Fibroblast of pulmonary artery (primary cell): ENCODE results near the gene DAPK1.

Experiments used
- DNase-seq: peaks from one replicate; pipeline ENCODE4 v3.0.0-alpha.2; 2010; ENCODE audit warnings: low read depth
- H3K4me3 ChIP-seq: replicated peaks from 2 replicates; pipeline ENCODE4 v1.5.1; 2011; ENCODE audit warnings: low read depth, mild to moderate bottlenecking, control low read depth, low read length, moderate library complexity
- TF ChIP-seq, protein P1 (sequence below): IDR thresholded peaks from 2 replicates; pipeline ENCODE4 v1.5.1; 2011; ENCODE audit warnings: mild to moderate bottlenecking, control low read depth, low read length, inconsistent platforms; ENCODE audit errors: missing control alignments

The DAPK1 gene

DNA sequence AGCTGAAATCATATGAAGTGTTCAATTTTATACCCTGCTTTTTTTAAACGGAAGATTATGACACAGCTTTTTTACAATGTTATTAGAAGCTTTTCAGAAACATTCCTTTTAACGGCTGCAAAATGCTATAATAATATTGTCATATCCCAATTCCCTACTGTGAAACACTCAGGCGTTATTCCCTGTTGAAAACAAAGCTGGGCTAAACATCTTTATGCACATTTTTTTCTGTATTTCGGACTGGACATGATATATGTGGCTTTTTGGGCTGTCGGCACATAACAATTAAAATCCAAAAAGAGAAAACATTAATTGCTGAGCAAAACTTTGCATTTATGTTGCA lies 216.3 kb downstream of the DAPK1 start:
- peak overlapping the region; percentile 30 for H3K4me3 ChIP-seq

DNA sequence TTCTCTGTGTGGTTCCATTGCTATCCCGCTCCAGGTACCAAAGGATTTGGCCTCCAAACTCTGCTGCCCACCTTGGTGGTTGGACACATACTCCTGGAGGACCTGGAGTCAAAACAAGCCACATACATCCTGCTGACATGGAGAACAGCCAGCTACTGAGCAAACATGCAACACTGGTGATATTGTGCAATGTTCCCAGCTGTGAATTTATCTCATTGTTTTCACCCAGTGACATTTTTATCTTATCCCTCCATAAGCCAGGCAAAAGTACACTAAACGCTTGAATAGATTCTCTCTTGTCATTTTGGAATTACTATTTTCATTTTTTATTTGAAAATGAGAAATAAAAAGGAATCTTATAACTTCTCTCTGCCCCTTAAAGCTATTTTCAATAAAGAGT lies 217.2 kb downstream of the DAPK1 start:
- no peak overlapping the region for H3K4me3 ChIP-seq
- DNase-seq = peak; percentile 95
- TF ChIP-seq, protein P1, sequence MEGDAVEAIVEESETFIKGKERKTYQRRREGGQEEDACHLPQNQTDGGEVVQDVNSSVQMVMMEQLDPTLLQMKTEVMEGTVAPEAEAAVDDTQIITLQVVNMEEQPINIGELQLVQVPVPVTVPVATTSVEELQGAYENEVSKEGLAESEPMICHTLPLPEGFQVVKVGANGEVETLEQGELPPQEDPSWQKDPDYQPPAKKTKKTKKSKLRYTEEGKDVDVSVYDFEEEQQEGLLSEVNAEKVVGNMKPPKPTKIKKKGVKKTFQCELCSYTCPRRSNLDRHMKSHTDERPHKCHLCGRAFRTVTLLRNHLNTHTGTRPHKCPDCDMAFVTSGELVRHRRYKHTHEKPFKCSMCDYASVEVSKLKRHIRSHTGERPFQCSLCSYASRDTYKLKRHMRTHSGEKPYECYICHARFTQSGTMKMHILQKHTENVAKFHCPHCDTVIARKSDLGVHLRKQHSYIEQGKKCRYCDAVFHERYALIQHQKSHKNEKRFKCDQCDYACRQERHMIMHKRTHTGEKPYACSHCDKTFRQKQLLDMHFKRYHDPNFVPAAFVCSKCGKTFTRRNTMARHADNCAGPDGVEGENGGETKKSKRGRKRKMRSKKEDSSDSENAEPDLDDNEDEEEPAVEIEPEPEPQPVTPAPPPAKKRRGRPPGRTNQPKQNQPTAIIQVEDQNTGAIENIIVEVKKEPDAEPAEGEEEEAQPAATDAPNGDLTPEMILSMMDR = no peak

More for the DNA sequence above, 216.3 kb downstream of the DAPK1 start:
- TF ChIP-seq, protein P1 = no peak
- DNase-seq = no peak

DNA sequence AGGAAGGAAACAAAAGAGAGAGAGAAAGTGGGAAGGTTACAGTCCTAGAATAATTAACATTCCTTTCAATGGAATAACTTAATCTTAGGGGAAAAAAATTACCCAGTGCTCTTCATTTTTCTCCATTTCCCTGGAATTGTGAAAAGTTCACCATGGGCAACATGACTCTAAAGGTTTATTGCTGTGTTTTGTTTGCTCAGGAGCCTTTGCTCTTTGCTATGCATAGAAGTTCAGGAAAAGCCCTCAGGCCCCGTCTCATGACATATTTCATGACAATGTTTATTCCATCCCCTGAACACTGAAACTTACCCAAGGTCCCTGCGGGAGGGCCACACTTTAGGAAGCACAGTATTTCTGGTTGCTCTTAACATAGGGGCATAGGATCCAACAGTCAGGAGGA lies 218.5 kb downstream of the DAPK1 start:
- H3K4me3 ChIP-seq = no peak overlapping the region
- DNase-seq = no peak
- TF ChIP-seq, protein P1 = no peak

DNA sequence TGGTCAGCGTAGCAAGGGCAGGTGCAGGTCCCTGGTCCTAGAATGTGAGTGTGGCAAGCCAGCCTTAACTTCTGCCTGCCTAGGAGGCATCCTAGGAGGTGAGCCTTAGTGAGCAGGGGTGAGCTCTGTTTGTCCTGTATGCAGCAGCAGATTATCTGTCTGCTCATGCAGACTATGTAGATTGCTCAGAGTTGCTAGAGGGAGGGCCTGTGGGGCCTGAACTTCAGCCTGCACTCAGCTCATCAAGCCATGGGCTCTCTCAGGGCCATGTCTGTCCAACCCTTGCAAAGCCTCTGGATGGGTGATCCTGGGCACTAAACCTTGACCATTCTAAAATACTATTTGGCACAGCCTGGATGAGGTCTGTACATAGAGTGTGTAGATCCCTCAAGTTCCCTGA lies 219.8 kb downstream of the DAPK1 start:
- TF ChIP-seq, protein P1 = no peak
- H3K4me3 ChIP-seq = no peak overlapping the region
- no peak for DNase-seq

DNA sequence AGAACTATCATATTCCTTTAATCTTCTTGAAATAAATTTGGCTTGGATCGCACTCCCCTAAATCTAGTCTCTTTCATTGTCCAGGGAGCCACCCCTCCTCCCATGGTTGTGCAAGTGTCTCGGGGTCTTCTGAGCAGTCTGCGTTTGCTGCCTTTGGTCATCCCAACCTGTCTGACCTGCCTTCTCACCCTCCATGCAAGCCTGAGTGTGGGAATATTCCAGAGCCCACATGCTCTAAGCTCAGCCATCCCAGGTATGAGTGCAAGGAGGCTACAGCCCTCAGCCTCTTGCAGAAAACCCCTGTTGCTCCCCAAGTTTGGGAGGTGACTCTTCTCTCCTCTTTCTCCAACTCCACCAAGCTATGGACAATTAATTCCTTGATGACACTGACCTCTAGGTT lies 220.6 kb downstream of the DAPK1 start:
- H3K4me3 ChIP-seq = no peak overlapping the region
- TF ChIP-seq, protein P1 = no peak
- DNase-seq = no peak

DNA sequence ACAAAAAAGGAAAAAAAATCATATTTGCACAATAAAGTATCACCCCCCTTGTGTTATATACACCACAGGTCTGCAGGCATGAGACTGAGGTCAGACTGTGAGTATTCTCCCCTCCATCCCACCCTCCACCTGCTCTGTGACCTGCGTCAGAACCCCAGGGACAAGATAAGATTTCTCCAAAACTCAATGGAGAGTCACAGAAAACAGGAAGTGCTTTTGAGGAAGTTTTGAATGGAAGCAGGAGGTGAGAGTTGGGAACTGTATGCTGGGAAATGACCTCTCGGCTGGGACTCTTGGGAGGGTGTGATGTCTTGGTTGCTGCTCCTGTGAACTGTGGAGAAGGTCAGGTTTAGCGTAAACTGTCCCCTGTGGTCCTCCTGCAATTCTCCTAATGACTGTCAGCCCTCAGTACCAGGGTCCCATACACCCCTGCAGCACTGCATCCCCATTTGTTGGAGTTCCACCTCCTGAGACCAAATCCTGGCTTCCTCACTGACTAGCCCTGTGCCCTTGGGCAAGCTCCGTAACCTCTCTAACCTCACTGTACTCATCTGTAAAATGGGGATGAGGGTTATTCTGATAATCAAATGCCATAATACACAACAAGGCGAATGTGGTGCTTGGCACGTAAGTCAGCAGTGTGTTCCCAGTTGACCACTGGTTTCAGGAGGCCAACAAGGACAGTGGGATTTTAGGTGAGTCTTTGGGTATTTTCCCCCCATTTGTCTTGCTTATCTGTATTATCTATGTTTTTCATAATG lies 221.4 kb downstream of the DAPK1 start:
- DNase-seq = peak; percentile 36
- no peak overlapping the region for H3K4me3 ChIP-seq
- TF ChIP-seq, protein P1 = no peak

DNA sequence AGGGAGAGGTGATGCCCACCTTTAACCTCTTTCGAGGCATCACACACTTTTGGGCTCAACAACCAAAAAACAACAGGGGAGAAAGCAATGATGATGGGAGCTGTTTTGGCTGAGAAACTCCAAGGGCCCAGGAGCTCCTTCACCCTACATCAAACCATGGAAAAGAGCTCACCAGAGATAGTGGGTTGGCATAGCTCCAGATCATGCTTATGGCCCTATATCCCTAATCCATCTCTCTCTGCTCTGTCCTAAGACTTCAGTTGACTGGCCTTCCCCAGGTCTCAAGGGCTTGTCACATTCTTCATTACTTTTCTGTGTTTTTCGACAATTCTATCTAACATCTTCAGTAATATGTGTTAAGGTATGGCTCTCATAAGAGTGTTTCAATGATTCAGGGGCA lies 222.5 kb downstream of the DAPK1 start:
- no peak for DNase-seq
- TF ChIP-seq, protein P1 = no peak
- no peak overlapping the region for H3K4me3 ChIP-seq
